GM10266 (cell line): ENCODE measurements around the gene KLHL1.

Experiments used
- DNase-seq: peaks from one replicate; pipeline ENCODE4 v3.0.0; 2012; ENCODE audit errors: extremely low spot score
- TF ChIP-seq, protein P1 (sequence below): IDR thresholded peaks from 2 replicates; pipeline ENCODE4 v1.5.1; 2012; ENCODE audit warnings: mild to moderate bottlenecking, low read depth; ENCODE audit not compliant: control insufficient read depth, insufficient read depth; ENCODE audit errors: missing control alignments

Gene KLHL1

DNA sequence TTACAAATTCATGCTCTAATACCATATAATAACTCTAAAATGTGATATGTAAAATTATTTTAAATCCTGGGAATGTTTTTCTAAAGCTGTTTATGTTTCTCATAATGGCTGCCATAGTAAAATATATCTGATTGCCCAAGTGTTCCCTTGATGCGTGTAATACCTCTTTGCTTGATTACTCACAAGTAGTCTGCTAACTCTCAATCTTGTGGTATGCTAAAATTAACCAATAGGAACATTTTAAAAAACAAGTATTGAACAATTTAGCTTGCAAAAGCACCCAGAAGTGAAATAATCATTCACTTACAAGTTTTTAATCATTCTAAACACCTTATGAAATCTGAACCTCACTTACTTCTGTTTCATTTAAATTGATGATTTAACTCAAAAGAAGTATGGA, 386.6 kb downstream of the KLHL1 start:
- TF ChIP-seq, protein P1, sequence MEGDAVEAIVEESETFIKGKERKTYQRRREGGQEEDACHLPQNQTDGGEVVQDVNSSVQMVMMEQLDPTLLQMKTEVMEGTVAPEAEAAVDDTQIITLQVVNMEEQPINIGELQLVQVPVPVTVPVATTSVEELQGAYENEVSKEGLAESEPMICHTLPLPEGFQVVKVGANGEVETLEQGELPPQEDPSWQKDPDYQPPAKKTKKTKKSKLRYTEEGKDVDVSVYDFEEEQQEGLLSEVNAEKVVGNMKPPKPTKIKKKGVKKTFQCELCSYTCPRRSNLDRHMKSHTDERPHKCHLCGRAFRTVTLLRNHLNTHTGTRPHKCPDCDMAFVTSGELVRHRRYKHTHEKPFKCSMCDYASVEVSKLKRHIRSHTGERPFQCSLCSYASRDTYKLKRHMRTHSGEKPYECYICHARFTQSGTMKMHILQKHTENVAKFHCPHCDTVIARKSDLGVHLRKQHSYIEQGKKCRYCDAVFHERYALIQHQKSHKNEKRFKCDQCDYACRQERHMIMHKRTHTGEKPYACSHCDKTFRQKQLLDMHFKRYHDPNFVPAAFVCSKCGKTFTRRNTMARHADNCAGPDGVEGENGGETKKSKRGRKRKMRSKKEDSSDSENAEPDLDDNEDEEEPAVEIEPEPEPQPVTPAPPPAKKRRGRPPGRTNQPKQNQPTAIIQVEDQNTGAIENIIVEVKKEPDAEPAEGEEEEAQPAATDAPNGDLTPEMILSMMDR = no peak
- DNase-seq = no peak

DNA sequence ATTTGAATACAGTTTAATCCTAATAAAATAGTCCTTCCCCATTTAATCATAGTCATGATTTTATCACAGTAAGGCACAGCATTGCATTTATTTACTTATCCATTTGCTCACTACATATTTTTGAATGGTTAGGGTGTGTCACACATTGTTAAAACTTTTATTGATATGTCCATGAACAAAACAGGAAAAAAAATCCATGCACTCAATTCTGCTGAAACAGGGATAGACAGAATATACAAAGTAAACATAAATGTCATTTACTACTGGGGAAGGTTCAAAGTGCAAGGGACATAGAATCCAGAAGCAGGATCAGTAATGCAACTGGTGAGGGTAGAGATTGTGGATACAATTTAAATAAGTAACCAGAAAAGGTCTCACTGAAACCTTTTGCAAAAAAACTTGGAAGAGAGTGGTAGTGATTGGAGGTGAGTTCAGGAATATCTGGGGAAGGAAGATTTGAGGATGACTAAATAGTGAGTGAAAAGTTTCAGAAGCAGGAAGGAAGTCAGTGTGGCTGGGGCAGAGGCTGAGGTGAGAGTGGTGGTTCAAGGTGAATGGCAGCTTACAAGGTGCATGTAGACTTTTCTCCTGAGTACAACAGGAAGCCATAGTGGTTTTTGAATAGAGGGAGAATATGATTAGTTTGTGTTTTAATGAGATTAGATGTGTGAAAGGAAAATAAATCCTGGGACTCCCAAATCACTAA, 387.8 kb downstream of the KLHL1 start:
- TF ChIP-seq, protein P1 = no peak
- DNase-seq = no peak

DNA sequence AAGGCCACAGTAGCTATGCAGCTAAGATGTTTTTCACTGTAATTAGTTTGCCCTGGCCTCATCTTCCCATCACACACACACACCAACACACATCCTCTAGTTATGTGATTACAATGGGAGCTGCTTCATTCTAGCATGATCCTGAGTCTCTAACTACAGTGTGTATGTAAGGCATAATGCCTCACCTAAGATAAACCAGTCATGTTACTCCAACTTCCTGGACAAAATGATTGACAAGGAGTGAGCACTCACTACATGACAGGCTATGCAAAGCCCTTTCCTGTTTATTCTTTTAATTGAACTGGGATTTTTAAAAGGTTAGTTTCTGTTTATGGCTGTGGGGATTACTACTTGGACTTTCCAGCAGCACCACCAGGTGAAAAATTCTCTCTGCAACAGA, 401.4 kb downstream of the KLHL1 start:
- DNase-seq = no peak
- TF ChIP-seq, protein P1 = no peak

DNA sequence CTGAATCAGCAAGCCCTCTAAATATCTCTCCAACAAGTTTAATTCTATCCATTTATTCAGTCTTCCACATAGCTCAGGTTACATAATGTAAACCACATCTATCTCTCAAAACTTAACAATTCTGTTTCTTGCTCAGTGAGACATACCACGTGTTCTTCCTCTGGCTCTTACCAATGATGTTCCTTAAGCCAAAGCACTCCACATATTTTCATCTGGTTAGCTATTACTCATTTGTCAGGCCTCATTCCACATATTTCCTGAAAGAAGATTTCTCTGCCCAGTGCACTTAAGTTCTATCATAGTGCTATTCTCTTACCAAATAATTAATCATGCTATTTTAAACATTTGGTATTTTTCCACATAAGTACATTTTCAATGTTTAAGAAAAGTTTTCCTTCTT, 403.9 kb downstream of the KLHL1 start:
- DNase-seq = no peak

DNA sequence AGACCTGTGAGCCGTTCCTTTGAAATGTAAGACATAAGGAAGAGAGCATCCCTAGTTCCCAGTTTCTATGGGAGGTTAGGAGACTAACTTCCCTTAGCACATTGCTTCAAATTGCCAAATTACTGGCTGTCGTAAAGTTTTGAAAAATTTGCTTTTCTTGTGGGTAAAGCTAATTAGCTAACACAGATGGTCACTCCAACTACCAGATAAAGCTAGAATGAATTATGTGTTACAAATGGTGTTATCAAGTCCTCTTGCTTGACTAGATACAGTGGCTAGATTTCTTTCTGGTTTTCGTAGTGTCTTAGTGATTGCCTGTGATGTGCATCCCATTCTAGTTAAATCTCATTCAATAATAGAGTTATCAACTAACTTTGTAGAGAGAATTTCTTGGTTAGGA, 417.3 kb downstream of the KLHL1 start:
- no peak for DNase-seq
- TF ChIP-seq, protein P1 = no peak

More for the DNA sequence above, 403.9 kb downstream of the KLHL1 start:
- TF ChIP-seq, protein P1 = no peak

DNA sequence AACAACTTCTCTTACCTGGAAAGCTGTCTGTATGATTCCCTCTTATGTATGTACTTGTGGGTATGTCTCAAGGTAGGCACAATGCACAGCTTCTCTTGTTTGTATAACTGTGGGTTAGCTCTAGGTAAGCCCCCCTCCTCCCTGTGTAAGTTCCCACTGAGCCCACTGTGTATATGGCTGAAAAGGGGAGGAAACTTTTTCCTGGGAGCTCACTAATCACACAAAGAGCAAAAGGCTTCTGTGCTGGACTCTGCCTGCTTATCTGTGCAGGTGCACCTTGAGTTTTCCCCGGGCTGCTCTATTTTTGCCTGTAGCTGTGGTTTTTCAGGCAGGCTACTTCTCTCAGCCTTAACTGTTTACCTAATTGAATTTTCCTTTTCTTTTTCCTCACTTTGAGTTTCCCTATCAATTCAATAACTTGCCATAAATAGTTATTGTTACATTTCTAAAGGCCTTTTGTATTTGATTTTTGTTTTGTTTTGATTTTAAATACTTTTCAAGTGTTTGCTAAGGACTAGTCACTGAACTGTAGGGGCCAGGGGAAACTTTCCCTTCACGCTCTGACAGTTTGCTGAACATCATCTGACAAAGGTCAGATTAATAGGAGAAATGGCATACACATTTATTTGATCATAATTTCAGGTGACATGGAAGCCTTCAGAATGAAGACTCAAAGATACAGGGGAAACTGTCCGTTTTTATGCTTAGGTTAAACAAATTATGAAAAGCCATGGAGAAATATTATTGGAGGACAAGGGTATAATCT, 424.1 kb downstream of the KLHL1 start:
- DNase-seq = no peak
- TF ChIP-seq, protein P1 = no peak

DNA sequence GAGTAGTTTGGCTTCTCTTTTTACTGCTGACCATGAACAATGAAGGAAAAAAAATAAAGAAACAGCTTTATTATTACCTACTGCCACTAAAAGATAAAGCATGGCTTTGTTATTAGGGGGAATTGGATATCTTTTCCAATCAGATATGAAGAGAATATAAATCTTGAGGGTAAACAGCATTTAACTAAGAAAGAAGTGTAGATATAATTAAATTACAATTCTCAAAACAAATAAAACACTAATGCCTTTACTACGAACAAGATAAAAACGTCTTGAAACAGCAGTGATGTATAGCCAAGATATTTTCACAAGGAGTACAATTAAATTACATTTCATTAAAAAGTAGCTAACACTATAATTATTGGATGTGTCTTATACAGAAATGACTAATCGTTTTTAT, 426.5 kb downstream of the KLHL1 start:
- DNase-seq = no peak
- TF ChIP-seq, protein P1 = no peak
